Right lobe of liver (tissue), 6 donors: Measurements from ENCODE around the gene SPG11. TPM values are rescaled to one million over a fixed set of nuclear protein-coding genes. Genes with fewer than 3 reads are reported as not detected.

Experiments
- ATAC-seq, 4 donors: fragments of 200-7000 bp; cut with Tn5 transposase; one replicate each; pipeline ENCODE4 v1.9.1; 2020; ENCODE audit warnings: mild to moderate bottlenecking in 4 of 4, moderate library complexity in 4 of 4
- DNase-seq, 3 donors: peaks; one replicate each; pipeline ENCODE4 v3.0.0-alpha.2; 2020
- H3K27ac ChIP-seq, 3 donors: fragments of 200-600 bp; one replicate each; pipeline ENCODE4 v1.8.0; 2022
- H3K27me3 ChIP-seq, 2 donors: fragments of 200-600 bp; one replicate each; pipeline ENCODE4 v1.8.0; 2022
- H3K36me3 ChIP-seq, 4 donors: fragments of 200-600 bp; sonication (generic) in 1 of 4; one replicate each; pipeline versions ENCODE4 v1.5.1 to v1.8.0; 2017 to 2022; ENCODE audit warnings: control low read depth in 1 of 4
- H3K4me1 ChIP-seq, 4 donors: fragments of 200-600 bp; sonication (generic) in 1 of 4; one replicate each; pipeline versions ENCODE4 v1.5.1 to v1.8.0; 2017 to 2022; ENCODE audit warnings: control low read depth in 1 of 4
- H3K4me3 ChIP-seq, 3 donors: fragments of 200-600 bp; one replicate each; pipeline ENCODE4 v1.8.0; 2022
- H3K9me3 ChIP-seq, 4 donors: fragments of 200-600 bp; sonication (generic) in 1 of 4; one replicate each; pipeline versions ENCODE4 v1.5.1 to v1.8.0; 2017 to 2022; ENCODE audit warnings: control low read depth in 1 of 4
- POLR2A ChIP-seq: fragments of 450-650 bp; IDR thresholded peaks from one replicate; pipeline ENCODE4 v1.6.1; 2017; ENCODE audit warnings: antibody characterized with exemption, mild to moderate bottlenecking
- WGBS: methylation state at CpG from one replicate; pipeline ENCODE4 v1.1.6; 2018; ENCODE audit warnings: low coverage, low lambda C conversion rate; ENCODE audit not compliant: insufficient coverage; ENCODE audit errors: missing lambda C conversion rate; 5-methylcytosine and 5-hydroxymethylcytosine counted together
- intact Hi-C, 2 donors: fragments of 100-400 bp; cut with DNase I; formaldehyde crosslinking; loops; one replicate each; pipeline versions ENCODE4 v1.11.2 to v1.14.1; 2022
- total RNA-seq, 6 experiments: library from RNA; depleted of rRNA in 2 of 6; stranded (reverse); fragments of >200 nt in 2 of 6; fragmentation: NEBNext Ultra II Directional in 3 of 6; extraction: Animal tissue kit (Norgen Biotek cat#: 25700) in 3 of 6; gene quantifications; one replicate each; pipeline versions ENCODE4 v1.1.0 to v1.2.4, GENCODE V29; 2016 to 2023
- TF ChIP-seq, protein P1 (sequence below), 4 donors: fragments of 200-600 bp in 3 of 4; fragments of 450-650 bp in 1 of 4; IDR thresholded peaks; one replicate each; pipeline versions ENCODE4 v1.5.1 to v1.8.0; 2016 to 2022; ENCODE audit warnings: antibody characterized with exemption in 4 of 4, mild to moderate bottlenecking in 2 of 4
- donor health status: DM: no; HTN: yes; CAD: no.
- donor health status: DM: no; HTN: no; CAD: no.
- donor health status: DM: no; HTN: no; CAD: no.
- donor health status: DM: no; HTN: yes; CAD: no.
- donor health status: DM: no; HTN: yes; CAD: no.

The SPG11 gene
- total RNA-seq, 6 experiments from 2014 or later = 35.4 to 55.6 (median 40.8) TPM

DNA sequence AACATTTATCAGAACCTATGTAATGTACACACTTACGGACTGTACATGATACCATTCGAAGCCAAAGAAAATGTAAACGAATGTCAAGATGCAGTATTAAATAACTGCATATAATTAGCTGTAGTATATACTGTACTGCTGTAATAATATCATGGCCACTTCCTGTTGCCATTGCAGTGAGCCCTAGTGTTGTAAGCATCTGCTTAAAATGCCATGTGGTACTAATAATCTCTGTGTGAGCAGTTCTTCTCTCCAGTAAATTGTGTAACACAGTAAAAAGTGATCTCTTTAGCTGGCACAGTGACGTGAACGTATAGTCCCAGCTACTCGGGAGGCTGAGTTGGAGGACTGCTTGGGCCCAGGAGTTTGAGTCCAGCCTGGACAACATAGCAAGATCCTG, 8.6 kb downstream of the SPG11 start:
- ATAC-seq = no peak
- Histone ChIP-seq H3K4me3 (no peak overlapping the region), H3K27me3 (no peaks in the 10 kb centered on the region), H3K9me3 (no peaks in the 10 kb centered on the region), H3K4me1 (no peaks in the 10 kb centered on the region), H3K36me3 (peaks cover 11 to 78% (median 23%) of the 10 kb centered on the region in 4 donors), H3K27ac (no peak overlapping the region)
- WGBS = 90% methylated on average over 5 of the region's 6 CpGs
- no peak for DNase-seq
- intact Hi-C loops = no loop called here
- no peak for TF ChIP-seq POLR2A

DNA sequence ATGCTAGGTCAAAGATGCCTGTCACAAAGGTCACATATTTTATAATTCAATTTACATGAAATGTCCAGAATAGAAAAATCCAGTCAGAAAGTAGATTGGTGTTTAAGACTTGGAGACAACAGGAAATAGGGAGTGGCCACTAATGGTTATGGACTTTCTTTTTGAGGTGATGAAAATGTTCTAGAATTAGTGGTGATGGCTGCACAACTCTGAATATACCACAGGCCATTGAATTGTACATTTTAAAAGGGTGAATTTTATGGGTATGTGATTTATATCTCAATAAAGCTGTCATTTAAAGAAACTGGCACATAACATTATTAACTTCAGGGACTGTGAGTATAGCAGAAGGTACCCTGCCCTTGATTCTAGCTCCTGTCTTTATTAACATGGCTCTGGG, 15.8 kb downstream of the SPG11 start:
- no peaks in the 10 kb centered on the region for H3K9me3 ChIP-seq
- no peak for TF ChIP-seq POLR2A
- TF ChIP-seq, protein P1, sequence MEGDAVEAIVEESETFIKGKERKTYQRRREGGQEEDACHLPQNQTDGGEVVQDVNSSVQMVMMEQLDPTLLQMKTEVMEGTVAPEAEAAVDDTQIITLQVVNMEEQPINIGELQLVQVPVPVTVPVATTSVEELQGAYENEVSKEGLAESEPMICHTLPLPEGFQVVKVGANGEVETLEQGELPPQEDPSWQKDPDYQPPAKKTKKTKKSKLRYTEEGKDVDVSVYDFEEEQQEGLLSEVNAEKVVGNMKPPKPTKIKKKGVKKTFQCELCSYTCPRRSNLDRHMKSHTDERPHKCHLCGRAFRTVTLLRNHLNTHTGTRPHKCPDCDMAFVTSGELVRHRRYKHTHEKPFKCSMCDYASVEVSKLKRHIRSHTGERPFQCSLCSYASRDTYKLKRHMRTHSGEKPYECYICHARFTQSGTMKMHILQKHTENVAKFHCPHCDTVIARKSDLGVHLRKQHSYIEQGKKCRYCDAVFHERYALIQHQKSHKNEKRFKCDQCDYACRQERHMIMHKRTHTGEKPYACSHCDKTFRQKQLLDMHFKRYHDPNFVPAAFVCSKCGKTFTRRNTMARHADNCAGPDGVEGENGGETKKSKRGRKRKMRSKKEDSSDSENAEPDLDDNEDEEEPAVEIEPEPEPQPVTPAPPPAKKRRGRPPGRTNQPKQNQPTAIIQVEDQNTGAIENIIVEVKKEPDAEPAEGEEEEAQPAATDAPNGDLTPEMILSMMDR (IDR thresholded peaks at IDR 0.05) = no peak
- ATAC-seq (no peak), DNase-seq (no peak)
- H3K4me1 ChIP-seq = peaks cover 0 to 4% (median 0%) of the 10 kb centered on the region in 4 donors
- intact Hi-C loops = no loop called here
- no peaks in the 10 kb centered on the region for H3K27me3 ChIP-seq
- H3K4me3 ChIP-seq = no peak overlapping the region
- no peak overlapping the region for H3K27ac ChIP-seq
- peaks cover 3 to 53% (median 19%) of the 10 kb centered on the region in 4 donors for H3K36me3 ChIP-seq

DNA sequence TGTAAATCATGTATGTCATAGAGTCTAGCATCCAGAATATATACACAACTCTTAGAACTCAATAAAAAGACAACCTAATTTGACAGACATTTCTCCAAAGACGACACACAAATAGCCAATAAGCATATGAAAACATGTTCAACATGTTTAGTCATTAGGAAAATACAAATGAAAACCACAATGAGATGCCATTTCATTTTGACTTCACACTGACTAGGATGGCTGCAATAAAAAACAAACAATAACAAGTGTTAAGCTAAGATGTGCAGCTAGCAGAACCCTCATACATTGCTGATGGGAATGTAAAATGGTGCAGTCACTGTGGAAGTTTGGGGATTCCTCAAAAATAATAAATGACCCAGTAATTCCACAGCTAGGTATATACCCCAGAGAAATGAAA, 16.4 kb downstream of the SPG11 start:
- H3K36me3 ChIP-seq = peaks cover 3 to 52% (median 18%) of the 10 kb centered on the region in 4 donors

DNA sequence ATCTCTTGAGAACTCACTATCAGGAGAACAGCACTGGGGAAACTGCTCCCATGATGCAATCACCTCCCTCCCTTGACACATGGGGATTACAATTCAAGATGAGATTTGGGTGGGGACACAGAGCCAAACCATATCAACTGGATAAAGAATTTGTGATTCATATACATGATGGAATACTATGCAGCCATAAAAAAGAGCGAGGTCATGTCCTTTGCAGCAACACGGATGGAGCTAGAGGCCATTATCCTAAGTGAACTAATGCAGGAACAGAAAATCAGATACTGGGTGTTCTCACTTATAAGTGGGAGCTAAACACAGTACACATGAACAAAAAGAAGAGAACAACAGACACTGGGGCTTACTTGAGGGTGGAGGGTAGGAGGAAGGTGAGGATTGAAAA, 17.0 kb downstream of the SPG11 start:
- peaks cover 3 to 47% (median 15%) of the 10 kb centered on the region in 4 donors for H3K36me3 ChIP-seq
- TF ChIP-seq, protein P1 (IDR thresholded peaks at IDR 0.05) = no peak
- no peak for TF ChIP-seq POLR2A
- intact Hi-C loops = no loop called here

More for the DNA sequence above, 16.4 kb downstream of the SPG11 start:
- Histone ChIP-seq H3K9me3 (no peaks in the 10 kb centered on the region), H3K27ac (no peak overlapping the region), H3K4me1 (peaks cover 0 to 4% (median 0%) of the 10 kb centered on the region in 4 donors), H3K27me3 (no peaks in the 10 kb centered on the region), H3K4me3 (no peak overlapping the region)
- ATAC-seq (no peak), DNase-seq (no peak)
- TF ChIP-seq, protein P1 (IDR thresholded peaks at IDR 0.05) = no peak
- TF ChIP-seq POLR2A = no peak
- intact Hi-C loops = no loop called here
- 87% methylated on average over 1 of the region's 1 CpG for WGBS

DNA sequence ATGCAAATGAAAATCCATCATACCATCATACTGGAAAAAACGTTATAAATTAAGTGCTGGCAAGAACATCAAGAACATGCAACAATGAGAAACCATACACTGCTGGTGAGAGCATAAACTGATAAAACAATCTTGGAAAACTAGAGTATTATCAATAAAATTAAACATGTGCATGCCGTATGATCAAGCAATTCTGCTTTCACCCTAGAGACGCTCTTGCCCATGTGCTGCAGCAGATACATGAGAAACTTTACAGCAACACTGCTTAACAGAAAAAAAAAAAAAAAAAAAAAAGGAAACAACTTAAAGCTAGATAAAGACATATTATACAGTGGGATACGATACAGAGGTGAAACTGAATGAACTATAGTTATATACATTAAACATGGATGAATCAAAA, 21.8 kb downstream of the SPG11 start:
- peaks cover 0 to 9% (median 4%) of the 10 kb centered on the region in 4 donors for H3K36me3 ChIP-seq
- WGBS = 76% methylated on average over 4 of the region's 4 CpGs
- no peaks in the 10 kb centered on the region for H3K27me3 ChIP-seq
- ATAC-seq (no peak), DNase-seq (no peak)
- TF ChIP-seq, protein P1 (IDR thresholded peaks at IDR 0.05) = no peak
- no peak for TF ChIP-seq POLR2A
- no peaks in the 10 kb centered on the region for H3K9me3 ChIP-seq
- peaks cover 0 to 4% (median 0%) of the 10 kb centered on the region in 4 donors for H3K4me1 ChIP-seq
- intact Hi-C loops = no loop called here
- H3K27ac ChIP-seq = no peak overlapping the region
- H3K4me3 ChIP-seq = no peak overlapping the region

More for the DNA sequence above, 17.0 kb downstream of the SPG11 start:
- no peak for DNase-seq
- H3K27ac ChIP-seq = no peak overlapping the region
- 95% methylated on average over 2 of the region's 2 CpGs for WGBS
- no peaks in the 10 kb centered on the region for H3K27me3 ChIP-seq
- no peak for ATAC-seq
- H3K4me3 ChIP-seq = no peak overlapping the region
- H3K4me1 ChIP-seq = peaks cover 0 to 4% (median 0%) of the 10 kb centered on the region in 4 donors
- no peaks in the 10 kb centered on the region for H3K9me3 ChIP-seq
